GM19324 (cell line): ENCODE results near the gene ARHGAP40.

ENCODE experiments used
- ATAC-seq: cut with Tn5 transposase; IDR thresholded peaks from one replicate; pipeline ENCODE4 v1.9.1; 2021; ENCODE audit warnings: mild to moderate bottlenecking, moderate library complexity; ENCODE audit not compliant: unreplicated experiment, low FRiP score

The ARHGAP40 gene

GRCh38 chr20:38645980-38646858 lies 44.6 kb downstream of the ARHGAP40 start:
- ATAC-seq = peak; percentile 46

- ATAC-seq = no peak
These were observed 47.8 kb downstream of the ARHGAP40 start for GRCh38 chr20:38649275-38649891.

GRCh38 chr20:38650010-38650409 lies 48.4 kb downstream of the ARHGAP40 start:
- no peak for ATAC-seq

GRCh38 chr20:38651154-38651553 lies 49.5 kb downstream of the ARHGAP40 start:
- ATAC-seq = no peak

- ATAC-seq = no peak
These were observed 50.0 kb downstream of the ARHGAP40 start for GRCh38 chr20:38651562-38651961.

GRCh38 chr20:38652995-38653394 lies 51.4 kb downstream of the ARHGAP40 start:
- ATAC-seq = no peak

- no peak for ATAC-seq
These were observed 55.8 kb downstream of the ARHGAP40 start for GRCh38 chr20:38657390-38657789.

GRCh38 chr20:38658879-38659596 lies 57.4 kb downstream of the ARHGAP40 start:
- ATAC-seq = no peak

- ATAC-seq = no peak
These were observed 57.9 kb downstream of the ARHGAP40 start for GRCh38 chr20:38659597-38659880.

- ATAC-seq = no peak
These were observed 58.8 kb downstream of the ARHGAP40 start for GRCh38 chr20:38660429-38660828.

GRCh38 chr20:38663660-38664059 lies 62.1 kb downstream of the ARHGAP40 start:
- ATAC-seq = no peak

- no peak for ATAC-seq
These were observed 62.7 kb downstream of the ARHGAP40 start for GRCh38 chr20:38664284-38664683.

- no peak for ATAC-seq
These were observed 63.5 kb downstream of the ARHGAP40 start for GRCh38 chr20:38665094-38665493.

- ATAC-seq = no peak
These were observed 64.1 kb downstream of the ARHGAP40 start for GRCh38 chr20:38665506-38666285.

GRCh38 chr20:38667417-38667956 lies 65.9 kb downstream of the ARHGAP40 start:
- no peak for ATAC-seq

GRCh38 chr20:38669688-38670087 lies 68.1 kb downstream of the ARHGAP40 start:
- no peak for ATAC-seq

- no peak for ATAC-seq
These were observed 69.2 kb downstream of the ARHGAP40 start for GRCh38 chr20:38670786-38671185.

- no peak for ATAC-seq
These were observed 69.6 kb downstream of the ARHGAP40 start for GRCh38 chr20:38671186-38671585.

- ATAC-seq = no peak
These were observed 70.2 kb downstream of the ARHGAP40 start for GRCh38 chr20:38671701-38672292.

GRCh38 chr20:38672504-38672903 lies 70.9 kb downstream of the ARHGAP40 start:
- ATAC-seq = no peak
